Activated CD8-positive, alpha-beta T cell treated with anti-CD3 and anti-CD28 coated beads for 36 hours (primary cell): Measurements from ENCODE around the gene ZNF865. TPM values are rescaled to one million over a fixed set of nuclear protein-coding genes. Genes with fewer than 3 reads are reported as not detected.

Experiments used
- ATAC-seq: fragments of 200-7000 bp; cut with Tn5 transposase; one replicate; pipeline ENCODE4 v1.10.0; 2021; ENCODE audit warnings: mild to moderate bottlenecking, moderate library complexity
- CTCF ChIA-PET: fragments of 350-600 bp; sonication (Branson Sonifier 250); formaldehyde crosslinking; loops from one replicate; lab custom pipeline; 2021; ENCODE audit warnings: antibody characterized with exemption; lab: Charles Lee
- POLR2A ChIA-PET: fragments of 350-600 bp; sonication (Branson Sonifier 250); formaldehyde crosslinking; loops from one replicate; lab custom pipeline; 2021; ENCODE audit warnings: antibody characterized with exemption; lab: Charles Lee
- DNase-seq: peaks from one replicate; pipeline ENCODE4 v3.0.0-alpha.2; 2020
- H3K27ac Mint-ChIP-seq: one replicate; pipeline ENCODE4 v1.8.0; 2021; ENCODE audit warnings: mild to moderate bottlenecking, mixed read lengths
- H3K27me3 Mint-ChIP-seq: one replicate; pipeline ENCODE4 v1.8.0; 2021; ENCODE audit warnings: mixed read lengths
- H3K36me3 Mint-ChIP-seq: one replicate; pipeline ENCODE4 v1.8.0; 2021; ENCODE audit warnings: low read depth, mixed read lengths
- H3K4me1 Mint-ChIP-seq: one replicate; pipeline ENCODE4 v1.8.0; 2021; ENCODE audit warnings: low read depth, mixed read lengths
- H3K4me3 Mint-ChIP-seq: one replicate; pipeline ENCODE4 v1.8.0; 2021; ENCODE audit warnings: mild to moderate bottlenecking, moderate library complexity, mixed read lengths
- H3K9me3 Mint-ChIP-seq: one replicate; pipeline ENCODE4 v1.8.0; 2021; ENCODE audit warnings: mixed read lengths
- intact Hi-C: fragments of 100-400 bp; cut with micrococcal nuclease; formaldehyde crosslinking; loops from one replicate; pipeline ENCODE4 v1.10.0; 2022
- total RNA-seq, 2 experiments: library from RNA; stranded (reverse); gene quantifications; one replicate each; pipeline ENCODE4 v1.2.3, GENCODE V29; 2021
- TF ChIP-seq, protein P1 (sequence below): fragments of 200-600 bp; IDR thresholded peaks from one replicate; pipeline ENCODE4 v1.8.0; 2022; ENCODE audit warnings: antibody characterized with exemption, mild to moderate bottlenecking

The ZNF865 gene
- total RNA-seq, 2 experiments from 2014 or later, result 10.6 to 11.7 TPM

DNA sequence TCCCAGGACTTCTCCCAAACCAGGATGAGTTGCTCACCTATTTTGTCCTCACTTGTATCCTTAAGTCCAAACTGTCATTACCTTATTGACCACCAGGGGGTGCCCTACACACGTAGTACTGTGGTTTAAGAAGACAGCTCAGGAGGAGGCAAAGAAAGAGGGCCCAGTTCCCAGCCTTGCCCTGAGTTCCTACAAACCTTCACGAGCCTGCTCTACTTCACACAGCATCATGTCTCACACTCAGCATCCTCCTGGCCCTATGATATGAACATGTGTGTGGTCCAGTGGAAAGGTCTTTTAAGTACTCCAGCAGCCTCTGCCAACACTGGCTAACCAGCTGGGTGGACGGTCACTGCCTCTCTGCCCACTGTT, 27.0 kb downstream of the ZNF865 start:
- TF ChIP-seq, protein P1, sequence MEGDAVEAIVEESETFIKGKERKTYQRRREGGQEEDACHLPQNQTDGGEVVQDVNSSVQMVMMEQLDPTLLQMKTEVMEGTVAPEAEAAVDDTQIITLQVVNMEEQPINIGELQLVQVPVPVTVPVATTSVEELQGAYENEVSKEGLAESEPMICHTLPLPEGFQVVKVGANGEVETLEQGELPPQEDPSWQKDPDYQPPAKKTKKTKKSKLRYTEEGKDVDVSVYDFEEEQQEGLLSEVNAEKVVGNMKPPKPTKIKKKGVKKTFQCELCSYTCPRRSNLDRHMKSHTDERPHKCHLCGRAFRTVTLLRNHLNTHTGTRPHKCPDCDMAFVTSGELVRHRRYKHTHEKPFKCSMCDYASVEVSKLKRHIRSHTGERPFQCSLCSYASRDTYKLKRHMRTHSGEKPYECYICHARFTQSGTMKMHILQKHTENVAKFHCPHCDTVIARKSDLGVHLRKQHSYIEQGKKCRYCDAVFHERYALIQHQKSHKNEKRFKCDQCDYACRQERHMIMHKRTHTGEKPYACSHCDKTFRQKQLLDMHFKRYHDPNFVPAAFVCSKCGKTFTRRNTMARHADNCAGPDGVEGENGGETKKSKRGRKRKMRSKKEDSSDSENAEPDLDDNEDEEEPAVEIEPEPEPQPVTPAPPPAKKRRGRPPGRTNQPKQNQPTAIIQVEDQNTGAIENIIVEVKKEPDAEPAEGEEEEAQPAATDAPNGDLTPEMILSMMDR, result peak; percentile 75
- DNase-seq (peak; percentile 98), ATAC-seq (peak; percentile 55)
- H3K4me1 Mint-ChIP-seq, result peaks cover 34% of the 10 kb centered on the region
- H3K9me3 Mint-ChIP-seq, result no peaks in the 10 kb centered on the region
- peak overlapping the region; percentile 63 for H3K27ac Mint-ChIP-seq
- peaks cover 23% of the 10 kb centered on the region for H3K36me3 Mint-ChIP-seq
- no peak overlapping the region for H3K4me3 Mint-ChIP-seq
- H3K27me3 Mint-ChIP-seq, result peaks cover 4% of the 10 kb centered on the region
- intact Hi-C loops, result no loop called here
- ChIA-PET CTCF (interaction anchor here (0.7 to 5.0 kb wide), 42 partner anchors 8 to 491 kb away, joined by 3 to 38 read pairs (median 4); partner anchors contain the start of genes CCDC106, FIZ1, ISOC2 and U2AF2), POLR2A (interaction anchor here (0.7 to 1.4 kb wide), 3 partner anchors 14 to 26 kb away, joined by 3 read pairs; no protein-coding TSS in a partner anchor)

DNA sequence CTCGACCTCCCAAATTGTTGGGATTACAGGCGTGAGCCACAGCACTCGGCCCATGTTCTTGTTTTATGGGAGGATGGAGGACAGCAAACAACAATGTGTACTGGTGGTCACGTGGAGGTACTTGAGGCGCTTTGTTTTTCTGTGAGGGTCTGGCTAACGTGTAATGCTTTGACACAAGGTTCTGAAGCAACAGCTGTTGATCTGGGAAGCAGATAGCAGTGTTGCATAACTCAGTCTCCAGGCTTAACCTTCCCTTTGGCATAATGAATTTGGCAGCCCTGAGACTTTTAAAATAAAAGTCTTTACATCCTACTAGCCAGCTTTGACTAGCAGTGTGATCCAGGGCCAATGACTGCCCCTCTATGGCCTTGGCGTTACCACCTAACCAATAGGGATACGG, 28.4 kb downstream of the ZNF865 start:
- intact Hi-C loops, result no loop called here
- H3K9me3 Mint-ChIP-seq, result no peaks in the 10 kb centered on the region
- peak overlapping the region; percentile 99 for H3K4me3 Mint-ChIP-seq
- TF ChIP-seq, protein P1, result no peak
- H3K27me3 Mint-ChIP-seq, result no peaks in the 10 kb centered on the region
- H3K4me1 Mint-ChIP-seq, result peaks cover 44% of the 10 kb centered on the region
- ATAC-seq (no peak), DNase-seq (no peak)
- H3K27ac Mint-ChIP-seq, result peak overlapping the region; percentile 100
- POLR2A ChIA-PET, result interaction anchor here (0.7 to 1.9 kb wide), 5 partner anchors 9 to 119 kb away, joined by 3 to 6 read pairs (median 4); partner anchors contain the start of genes CCDC106 and FIZ1
- CTCF ChIA-PET, result interaction anchor here (0.7 to 5.0 kb wide), 17 partner anchors 9 to 183 kb away, joined by 3 to 38 read pairs (median 20); partner anchors contain the start of genes CCDC106, FIZ1, U2AF2 and ZNF524
- peaks cover 32% of the 10 kb centered on the region for H3K36me3 Mint-ChIP-seq

DNA sequence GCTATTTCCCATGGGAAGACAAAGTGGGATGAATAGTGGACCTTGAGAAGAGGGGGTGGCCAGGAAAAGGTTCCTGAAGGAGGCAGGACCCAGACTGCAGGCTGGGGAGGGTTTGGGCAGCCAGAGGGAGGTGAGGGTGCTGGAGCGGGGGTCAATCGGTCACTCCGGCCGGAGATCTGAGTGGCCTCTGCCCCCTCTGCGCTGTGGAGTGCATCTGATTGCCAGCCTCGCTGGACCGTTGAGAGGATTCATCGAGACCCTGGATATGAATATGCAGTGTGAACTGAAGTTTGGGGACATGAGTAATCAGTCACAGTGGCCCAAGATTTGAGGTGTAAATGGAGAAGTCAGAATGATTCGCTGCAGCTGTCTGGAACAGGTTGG, 29.9 kb downstream of the ZNF865 start:
- intact Hi-C loops, result no loop called here
- TF ChIP-seq, protein P1, result no peak
- no peaks in the 10 kb centered on the region for H3K27me3 Mint-ChIP-seq
- ATAC-seq (no peak), DNase-seq (no peak)
- peaks cover 44% of the 10 kb centered on the region for H3K36me3 Mint-ChIP-seq
- peak overlapping the region; percentile 99 for H3K4me3 Mint-ChIP-seq
- H3K9me3 Mint-ChIP-seq, result peaks cover 4% of the 10 kb centered on the region
- H3K4me1 Mint-ChIP-seq, result peaks cover 53% of the 10 kb centered on the region
- ChIA-PET POLR2A (interaction anchor here (0.6 to 1.3 kb wide), 5 partner anchors 12 to 121 kb away, joined by 3 to 5 read pairs (median 3); partner anchors contain the start of genes CCDC106 and ZNF579), CTCF (interaction anchor here (1.7 to 6.2 kb wide), 4 partner anchors 9 to 29 kb away, joined by 8 to 45 read pairs (median 18); partner anchors contain the start of genes CCDC106, U2AF2 and ZNF865)
- peak overlapping the region; percentile 100 for H3K27ac Mint-ChIP-seq

DNA sequence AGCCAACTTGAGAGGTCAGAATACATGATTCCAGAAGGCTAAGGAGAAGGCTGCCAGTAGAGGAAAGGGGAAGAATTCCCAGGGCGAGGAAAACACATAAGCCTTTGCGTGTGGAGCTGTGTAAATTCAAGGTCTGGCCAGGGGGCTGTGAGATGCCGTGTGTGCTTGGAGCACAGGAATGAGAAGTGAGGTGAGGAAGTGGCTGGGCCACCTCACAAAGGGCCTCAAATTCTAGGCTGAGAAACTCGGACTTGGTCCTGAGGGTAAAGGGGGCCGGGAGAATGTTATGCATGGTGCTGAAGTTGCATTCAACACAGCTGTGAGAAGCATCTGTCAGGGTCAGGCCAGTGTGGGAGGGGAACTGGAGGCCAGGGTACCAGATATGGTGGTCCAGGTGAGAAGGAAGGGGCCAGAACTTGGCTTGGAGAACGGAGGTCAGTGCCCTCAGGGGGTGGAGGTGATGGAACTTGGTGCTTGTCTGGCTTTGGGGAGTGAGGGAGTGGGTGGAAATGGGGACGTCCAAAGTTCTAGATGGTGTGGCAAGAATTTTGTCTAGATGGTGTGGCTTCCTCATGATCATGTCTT, 30.5 kb downstream of the ZNF865 start:
- Mint-ChIP-seq H3K4me3 (peak overlapping the region; percentile 99), H3K27ac (peak overlapping the region; percentile 100)
- intact Hi-C loops, result no loop called here

More for the DNA sequence above, 30.5 kb downstream of the ZNF865 start:
- Mint-ChIP-seq H3K27me3 (no peaks in the 10 kb centered on the region), H3K9me3 (peaks cover 4% of the 10 kb centered on the region), H3K36me3 (peaks cover 45% of the 10 kb centered on the region), H3K4me1 (peaks cover 56% of the 10 kb centered on the region)
- ATAC-seq, result no peak
- ChIA-PET CTCF (interaction anchor here (1.0 to 6.2 kb wide), 4 partner anchors 9 to 30 kb away, joined by 4 to 45 read pairs (median 12); partner anchors contain the start of genes CCDC106, U2AF2 and ZNF865), POLR2A (interaction anchor here (1.0 to 1.2 kb wide), 2 partner anchors 8 to 9 kb away, joined by 3 read pairs; no protein-coding TSS in a partner anchor)
- TF ChIP-seq, protein P1, result no peak
- DNase-seq, result no peak
